GM18873 (cell line): ENCODE measurements around the gene GRID1.
"Not testable (repeated sequence)": the region's sequence is repeated elsewhere in the genome, so short reads cannot be mapped to it uniquely, and the experiment has no call there.

Source experiments
- ATAC-seq: cut with Tn5 transposase; IDR thresholded peaks from one replicate; pipeline ENCODE4 v1.9.1; 2021; ENCODE audit warnings: mild to moderate bottlenecking, moderate library complexity, moderate number of reproducible peaks; ENCODE audit not compliant: unreplicated experiment, low FRiP score

The GRID1 gene

DNA sequence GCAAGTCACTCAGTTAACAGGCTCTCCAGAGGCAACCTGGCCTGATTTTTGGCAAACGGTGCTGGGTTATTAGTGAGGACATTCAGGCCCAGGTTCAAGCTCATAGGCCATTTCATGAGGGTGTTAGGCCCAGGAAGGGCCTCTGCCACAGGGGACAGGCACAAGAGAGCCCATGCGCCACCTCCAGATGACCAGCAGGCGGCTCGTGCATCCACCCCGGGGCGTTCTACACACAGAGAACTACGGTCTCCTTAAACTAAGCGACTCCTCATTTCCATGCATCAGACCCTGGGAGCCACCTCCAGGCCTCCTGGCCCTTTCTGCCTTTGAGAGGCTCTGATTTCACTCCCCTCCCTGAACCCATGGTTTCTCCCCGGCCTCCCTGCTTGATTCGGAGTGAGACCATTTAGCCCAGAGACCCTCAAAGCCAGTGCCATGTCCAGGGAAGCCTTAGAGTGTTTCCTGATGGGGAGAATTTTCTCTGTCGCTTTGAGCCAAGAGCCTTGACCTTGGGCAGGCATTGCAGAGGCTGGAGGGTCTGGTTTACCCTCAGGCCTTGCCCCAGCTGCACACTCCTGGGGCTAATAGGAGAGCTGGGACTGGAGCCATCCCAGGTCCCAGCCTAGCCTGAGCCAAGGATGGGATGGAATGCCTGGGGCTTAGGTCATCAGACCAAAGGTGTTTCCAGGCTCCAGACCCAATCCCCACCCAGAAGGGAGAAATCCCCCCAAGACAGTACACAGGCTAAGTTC is 188.0 kb downstream of the GRID1 start:
- no peak for ATAC-seq

DNA sequence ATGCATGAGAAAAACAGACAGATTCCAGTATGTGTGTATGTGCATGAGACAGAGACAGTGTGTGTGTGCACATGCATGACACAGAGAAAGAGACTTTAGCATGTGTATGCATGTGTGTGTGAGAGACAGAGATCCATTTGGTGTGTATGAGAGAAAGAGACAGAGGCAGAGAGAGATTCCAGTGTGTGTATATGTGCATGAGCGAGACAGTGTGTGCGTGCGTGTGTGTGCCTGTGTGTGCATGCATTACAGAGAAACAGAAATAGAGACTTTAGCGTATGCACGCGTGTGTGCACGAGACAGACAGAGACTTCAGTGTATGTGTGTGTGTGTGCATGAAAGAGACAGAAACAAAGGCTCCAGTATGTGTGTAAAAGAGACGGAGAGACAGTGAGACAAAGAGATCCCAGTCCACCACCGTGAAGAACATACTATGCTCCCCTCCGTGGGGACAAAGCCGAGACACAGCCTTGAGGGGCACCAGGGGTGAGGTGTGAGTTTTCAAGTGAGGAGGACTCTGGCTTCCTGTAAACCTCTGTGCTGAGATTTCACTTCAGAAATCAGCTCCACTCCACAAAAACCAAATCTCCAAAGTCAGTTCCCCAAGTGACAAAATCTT is 188.9 kb downstream of the GRID1 start:
- no peak for ATAC-seq

DNA sequence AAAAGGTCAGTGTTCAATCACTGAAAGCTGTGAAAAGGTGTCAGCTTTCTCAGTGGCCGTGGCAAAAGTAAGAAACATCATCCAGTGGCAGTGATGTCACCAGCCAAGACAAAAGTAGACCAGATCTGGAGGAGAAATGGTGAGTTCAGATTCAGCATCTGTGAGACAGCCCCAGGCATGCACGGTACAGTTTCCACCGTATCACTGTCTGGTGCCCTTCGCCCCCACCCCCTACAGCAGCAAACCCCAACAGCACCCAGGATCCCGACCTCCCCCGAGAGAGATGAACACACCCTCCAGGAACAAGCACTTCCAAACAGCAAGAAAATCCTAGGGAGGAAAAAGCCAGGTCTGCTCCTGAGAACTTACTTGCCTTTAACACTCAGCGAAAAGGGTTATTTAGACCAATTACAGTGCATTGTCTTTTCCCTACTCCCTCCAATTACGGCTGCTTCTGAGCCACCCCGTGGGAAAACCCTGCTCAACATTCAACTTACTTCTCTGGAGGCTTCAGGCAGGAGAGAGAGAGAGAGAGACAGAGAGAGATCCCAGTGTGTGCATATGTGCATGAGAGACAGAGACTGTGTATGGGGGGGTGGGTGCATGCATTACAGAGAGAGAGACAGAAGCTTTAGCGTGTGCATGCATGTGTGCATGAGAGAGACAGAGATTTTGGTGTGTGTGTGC is 189.6 kb downstream of the GRID1 start:
- no peak for ATAC-seq

DNA sequence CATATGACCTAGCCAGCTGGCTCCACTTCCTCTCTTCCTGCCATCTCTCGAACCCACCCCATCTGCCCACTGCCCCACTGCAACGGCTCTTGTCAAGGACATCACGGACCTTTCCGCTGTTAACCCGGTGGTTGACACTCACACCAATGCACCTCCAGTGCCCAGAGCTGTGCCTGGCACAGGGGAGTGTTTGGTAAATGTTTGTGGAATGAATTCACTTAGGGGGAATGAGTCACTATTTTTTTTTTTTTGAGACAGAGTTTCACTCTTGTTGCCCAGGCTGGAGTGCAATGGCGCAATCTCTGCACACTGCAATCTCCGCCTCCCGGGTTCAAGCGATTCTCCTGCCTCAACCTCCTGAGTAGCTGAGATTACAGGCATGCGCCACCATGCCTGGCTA is 191.1 kb downstream of the GRID1 start:
- not testable (repeated sequence) for ATAC-seq

DNA sequence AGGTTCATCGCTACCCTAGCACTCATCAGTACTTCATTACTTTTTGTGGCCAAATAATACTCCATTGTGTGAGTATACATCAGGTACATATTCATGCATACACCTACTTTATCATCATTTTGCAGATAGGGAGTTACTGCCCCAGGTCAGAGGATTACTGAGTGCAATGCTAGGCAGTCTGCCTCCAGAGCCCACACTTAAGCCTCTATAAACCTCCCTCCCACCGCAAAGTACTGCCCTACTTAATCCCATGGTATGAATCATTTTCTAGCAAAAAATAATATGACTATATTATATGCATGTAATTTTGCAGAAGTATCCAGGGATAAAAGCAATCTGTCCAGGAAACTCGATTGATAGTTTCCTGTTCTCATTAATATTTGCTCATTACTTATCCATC is 194.3 kb downstream of the GRID1 start:
- no peak for ATAC-seq

DNA sequence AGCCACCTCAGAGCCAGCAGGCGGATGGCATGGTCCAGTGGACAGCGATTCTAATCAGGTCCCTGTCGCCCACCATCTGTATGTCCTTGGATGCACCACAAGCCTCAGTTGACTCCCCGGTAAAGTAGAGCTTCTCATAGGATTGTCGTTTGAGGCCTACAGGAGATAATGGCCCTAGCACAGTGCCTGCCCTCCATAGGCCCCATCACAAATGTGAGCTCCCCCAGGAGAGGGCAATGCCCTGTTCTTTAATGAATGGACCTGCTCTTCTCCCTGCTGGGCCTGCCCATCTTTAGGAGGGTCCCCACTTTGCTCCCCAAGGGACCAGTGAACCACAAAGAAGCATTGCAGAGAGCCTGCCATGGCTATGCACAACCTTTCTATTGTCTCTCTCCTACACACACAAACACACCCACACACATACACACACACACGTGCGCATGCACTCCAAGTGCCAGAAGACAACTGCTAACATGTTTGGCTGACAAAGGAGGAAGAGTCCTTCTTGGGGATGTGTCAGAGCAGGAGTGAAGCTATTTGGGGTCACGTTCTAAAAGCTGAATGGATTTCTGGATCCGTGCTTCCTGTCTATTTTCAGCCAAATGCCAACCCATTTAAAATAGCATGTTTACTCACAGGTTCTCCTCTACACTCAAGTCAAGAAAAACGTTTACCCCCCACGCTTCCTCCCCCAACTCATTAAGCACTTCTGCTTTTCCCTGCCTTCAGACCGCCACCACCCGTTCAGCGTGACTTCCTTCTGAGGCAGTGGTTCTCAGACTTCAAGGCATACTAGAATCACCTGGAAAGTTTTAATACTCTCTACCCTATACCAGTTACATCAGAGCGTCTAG is 196.1 kb downstream of the GRID1 start:
- ATAC-seq, result no peak

DNA sequence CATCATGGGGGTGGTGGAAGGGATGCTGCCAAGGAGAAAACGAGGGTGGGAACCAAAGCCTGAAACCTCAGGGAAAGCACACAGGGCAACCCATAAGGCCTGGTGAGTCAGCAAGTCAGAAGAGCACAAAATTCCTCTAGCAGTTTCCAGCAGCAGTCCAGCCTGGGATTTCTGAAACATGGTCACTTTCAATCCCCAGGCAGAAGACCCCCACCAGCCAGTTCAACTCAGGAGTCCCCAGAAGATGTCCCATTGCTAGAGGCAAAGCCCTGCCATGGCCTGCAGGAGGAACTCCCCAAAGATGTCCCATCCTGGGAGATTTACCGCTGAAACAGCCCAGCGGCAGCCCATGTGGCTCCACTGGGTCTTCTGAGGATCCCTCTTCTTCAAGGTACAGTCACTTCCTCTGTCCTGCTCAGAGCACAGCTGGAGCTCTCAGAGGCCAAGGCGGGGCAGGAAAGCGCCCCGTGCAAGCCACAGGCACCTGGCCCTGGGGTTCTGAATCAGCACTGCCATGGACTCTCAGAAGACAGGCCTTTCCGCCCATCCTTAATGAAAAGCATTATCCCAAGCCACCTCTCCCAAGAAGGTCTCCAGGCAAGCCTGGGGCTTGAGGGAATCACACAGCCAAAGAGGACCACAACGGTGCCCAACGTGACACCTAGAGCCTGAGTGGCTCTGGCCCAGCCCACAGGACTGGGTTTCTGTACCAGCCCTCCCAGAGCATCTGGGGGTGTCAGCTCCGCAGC is 196.9 kb downstream of the GRID1 start:
- ATAC-seq, result no peak

DNA sequence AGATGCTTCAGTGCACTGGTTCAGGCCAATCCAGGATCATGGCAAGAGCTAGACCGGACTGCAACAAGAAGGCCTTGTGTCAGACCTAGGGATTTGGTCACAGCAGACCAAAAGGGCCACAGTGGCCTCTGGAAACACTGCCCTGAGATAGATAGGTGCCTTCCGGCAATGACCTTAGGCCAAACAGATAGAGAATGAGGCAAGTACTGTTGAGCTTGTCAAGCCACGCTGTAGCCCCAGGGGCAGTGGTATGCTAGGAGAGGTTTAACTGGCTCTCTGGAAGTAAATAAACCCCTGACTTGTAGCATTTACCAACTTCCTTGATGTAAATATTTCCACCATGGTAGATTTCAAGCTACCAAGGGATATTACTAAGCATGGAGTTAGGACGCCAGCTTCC is 197.5 kb downstream of the GRID1 start:
- no peak for ATAC-seq

DNA sequence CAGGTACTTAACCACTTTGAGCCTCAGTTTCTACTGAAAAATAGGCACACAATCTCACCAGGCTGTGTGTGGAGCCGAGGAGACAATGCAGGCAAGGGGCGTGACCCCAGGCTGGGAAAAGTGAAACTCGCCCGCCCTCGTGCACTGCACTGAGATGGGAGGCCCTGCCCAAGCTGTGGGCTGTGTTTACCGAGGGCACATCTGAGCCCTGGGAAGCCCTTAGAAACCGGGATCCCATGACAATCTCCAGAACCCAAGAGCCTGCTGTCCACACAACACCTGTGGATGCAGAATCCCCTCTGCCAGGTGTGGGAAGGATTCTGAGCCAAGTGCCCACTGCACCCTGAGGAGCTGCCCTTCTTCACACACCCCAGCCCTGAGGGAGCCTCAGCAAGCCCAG is 198.3 kb downstream of the GRID1 start:
- no peak for ATAC-seq

DNA sequence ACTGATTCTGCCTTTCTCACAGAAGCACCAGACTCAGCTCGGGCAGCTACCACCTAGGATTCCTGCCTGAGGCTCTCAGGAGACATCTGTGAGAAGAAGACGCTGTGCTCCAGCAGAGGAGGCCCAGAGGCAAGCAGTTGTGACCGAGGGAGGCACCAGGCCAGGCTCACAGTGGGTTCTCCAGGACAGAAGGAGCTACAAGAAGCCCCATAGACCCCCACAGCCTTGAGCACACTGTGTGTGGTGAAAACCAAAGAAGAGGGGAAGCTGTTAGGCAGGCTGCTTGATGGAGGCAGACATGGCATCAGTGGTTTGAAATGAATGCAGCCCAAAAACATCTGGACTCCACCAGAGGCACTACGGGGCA is 198.8 kb downstream of the GRID1 start:
- no peak for ATAC-seq

DNA sequence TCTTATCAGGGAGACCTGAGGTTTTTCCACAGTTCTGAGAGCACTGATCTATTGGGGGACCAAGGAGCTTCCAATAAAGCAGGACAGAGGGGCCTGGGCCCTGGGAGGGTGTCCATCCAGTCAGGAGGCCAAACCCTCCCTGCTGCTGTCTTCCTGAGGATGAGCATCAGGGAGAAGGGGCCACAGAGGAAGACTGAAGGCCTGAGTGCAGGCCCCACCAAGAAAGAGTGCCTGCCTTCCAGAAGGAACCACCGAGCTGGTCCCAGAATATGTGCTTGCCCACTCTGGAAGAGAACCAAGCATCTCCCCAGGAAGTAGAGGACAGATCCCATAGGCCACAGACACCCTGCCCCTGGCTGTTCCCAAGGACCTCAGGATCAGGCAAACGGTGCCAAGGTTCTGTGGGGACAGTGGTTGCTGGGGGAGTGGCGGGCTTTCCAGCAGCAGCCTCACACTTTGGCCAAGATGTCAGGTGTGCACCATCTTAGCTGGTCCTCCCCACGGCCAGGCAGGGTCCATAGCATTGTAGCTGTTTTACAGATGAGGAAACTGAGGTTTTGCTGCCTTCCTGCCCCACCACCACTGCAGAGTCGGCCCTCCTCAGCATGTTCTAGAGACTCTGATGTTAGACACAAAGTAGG is 199.4 kb downstream of the GRID1 start:
- no peak for ATAC-seq

DNA sequence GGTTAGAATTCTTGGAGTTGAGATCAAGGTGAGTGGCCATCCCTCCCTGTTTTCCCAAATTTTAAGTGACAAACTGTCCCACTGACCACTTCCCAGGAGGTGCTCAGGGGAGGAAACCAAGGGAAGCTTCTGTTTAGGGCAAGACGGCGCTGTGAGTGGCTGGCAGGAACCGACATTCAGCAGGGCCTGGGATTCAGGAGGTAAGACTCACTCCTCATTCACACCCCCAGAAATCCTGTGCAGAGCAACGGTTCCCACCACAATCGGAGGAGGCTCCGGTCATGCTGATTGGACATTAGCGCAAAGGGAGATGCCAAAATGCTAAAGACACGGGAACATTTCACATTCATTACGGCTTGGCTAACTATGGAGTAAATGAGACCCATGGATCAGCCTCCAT is 200.9 kb downstream of the GRID1 start:
- no peak for ATAC-seq

DNA sequence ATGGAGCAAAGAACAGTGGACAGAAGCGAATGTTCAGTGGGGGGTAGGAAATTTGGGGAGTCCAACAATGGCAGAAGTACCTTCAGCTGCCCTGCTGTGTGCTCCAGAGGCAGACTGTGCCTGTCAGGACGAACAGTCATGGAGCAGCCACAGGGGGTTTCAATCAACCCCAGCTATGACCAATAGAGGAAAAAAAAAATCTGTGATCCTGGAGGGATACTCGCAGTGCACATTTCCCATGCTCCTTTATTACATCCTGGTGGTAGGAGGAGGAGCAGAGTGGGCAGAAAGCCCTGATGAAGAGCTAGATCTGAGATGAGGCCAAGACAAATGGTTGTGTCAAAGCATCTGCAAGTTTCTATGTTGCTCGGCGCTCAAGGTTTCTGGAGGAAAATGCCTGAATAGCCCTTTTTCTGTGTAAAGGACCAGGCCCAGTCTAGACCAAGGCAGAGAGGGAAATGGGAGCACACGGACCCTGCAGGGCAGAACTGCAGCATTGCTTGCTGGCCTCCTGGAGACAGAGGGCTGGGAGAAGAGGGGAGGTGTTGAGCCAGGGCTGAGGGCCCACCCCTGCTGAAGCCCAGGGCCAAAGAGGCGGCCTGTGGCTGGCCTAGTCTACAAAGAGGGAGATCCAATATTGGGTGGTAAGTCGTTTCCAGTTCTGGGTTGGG is 201.5 kb downstream of the GRID1 start:
- no peak for ATAC-seq

DNA sequence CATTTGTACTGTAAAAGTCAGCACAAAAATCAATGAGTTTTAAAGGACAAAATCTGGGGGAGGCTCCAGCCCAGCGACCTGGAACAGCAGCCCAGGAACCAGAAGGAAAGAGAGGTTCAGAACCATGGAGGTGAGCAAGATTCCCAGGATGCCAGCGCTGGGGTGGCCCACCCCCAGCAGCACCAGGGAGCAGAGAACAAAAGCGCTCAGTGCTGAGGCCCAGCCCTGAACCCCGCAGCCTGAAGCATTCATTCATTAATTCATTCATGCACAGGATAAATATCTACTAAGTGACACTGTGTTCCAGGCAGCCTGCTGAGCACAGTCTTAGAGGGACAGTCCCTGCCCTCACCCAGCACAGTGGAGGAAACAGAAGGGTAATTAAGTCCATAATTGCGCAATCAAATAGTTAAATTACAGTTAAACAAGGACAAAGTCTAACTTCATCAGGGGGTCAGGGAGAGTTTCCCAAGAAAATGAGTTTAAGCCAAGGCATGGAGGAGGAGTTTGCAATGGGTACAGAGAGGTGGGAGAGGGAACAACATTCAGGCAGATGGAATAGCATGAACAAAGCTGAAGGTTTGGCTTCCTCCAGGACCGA is 202.3 kb downstream of the GRID1 start:
- no peak for ATAC-seq

DNA sequence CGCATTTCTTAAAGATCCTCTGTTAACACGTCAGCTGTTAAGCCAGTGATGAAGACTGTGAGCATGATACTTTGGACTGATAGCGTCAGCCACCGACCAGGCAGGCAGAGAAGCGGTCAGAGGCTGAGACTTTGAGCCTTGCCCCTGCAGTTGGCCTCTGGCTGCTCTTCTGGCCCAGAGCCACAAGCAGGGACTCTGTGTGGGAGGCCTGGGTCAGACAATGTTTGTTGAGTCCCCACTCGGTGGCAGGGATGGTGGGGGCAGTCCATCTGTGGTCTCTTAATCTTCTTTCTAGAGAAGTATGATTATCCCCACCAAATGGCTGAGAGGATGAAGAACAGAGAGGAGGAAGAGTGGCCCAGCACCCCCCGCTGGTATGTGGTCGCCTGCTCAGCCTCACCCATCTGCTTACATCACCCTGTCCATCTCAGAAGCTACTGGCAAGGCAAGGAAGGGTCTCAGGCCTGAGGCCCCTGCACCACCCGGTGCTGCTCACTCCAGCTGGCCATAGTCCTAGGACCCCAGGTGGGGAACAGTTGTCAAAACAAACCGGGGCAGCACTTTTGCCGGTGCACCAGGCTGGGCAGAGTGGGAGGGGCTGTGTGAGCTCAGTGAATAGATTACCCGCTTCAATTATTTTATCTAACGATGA is 202.9 kb downstream of the GRID1 start:
- ATAC-seq, result no peak

DNA sequence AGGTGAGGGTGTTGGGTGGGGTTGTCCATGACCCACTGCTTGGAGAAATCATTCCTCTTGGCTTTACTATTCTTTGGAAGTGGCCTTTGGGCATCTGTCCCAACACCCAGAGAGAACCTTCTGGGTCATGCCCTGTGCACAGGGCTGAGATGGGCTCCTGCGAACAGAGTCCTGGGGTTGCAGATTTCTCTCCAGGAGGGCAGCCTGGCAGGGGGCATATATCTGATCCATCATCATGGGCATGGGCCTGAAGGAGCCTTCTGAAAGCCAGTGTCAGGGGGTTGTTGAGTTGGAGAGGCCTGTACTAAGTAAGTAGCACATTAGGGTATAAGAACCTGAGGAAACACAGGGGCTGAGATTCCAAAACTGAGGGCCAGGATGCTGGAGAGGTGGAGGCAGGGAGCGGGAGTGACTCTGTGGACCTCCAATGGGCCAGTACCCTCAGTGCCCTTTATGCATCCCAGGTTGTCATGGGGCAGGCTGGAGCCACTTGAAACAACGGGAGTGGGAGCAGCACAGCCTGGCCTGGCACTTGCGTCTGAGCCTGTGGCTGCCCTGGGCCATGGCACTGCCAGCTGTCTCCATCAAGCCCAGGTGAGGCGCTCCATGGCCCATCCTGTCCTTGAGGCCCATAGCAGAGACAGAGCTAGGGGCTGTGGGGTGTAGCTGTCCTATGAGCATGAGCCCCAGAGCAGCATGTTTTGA is 203.7 kb downstream of the GRID1 start:
- ATAC-seq, result no peak

DNA sequence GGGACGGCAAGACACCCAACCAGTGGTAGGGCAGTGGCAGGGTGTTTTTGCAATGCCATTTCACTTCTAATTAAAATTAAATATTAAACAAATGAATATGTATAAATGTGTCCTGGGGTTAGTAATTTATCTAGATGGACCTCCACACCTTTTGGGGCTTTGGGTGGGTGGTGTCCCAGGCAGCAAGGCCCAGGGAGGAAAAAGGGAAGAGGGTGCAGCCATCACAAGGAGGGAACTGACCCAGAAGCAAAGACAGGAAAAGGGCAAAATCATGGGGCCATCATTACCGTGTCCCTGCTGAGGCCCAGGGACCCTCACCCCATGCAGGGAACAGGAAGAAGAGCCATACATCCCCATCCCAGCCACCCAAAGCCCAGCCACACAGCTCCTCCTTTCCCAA is 204.6 kb downstream of the GRID1 start:
- ATAC-seq, result no peak
